Neural crest cell (in vitro differentiated cells): Measurements from ENCODE around the gene NOP16. TPM values are rescaled to one million over a fixed set of nuclear protein-coding genes. Genes with fewer than 3 reads are reported as not detected.
A peak's percentile ranks its signal among the peaks of the same experiment; 100 is the strongest.

Source experiments
- DNase-seq: peaks from one replicate; pipeline ENCODE4 v3.0.0; 2021; ENCODE audit warnings: low read depth, mixed read lengths, low spot score
- H3K27ac Mint-ChIP-seq: one replicate; pipeline ENCODE4 v1.8.0; 2021; ENCODE audit warnings: mild to moderate bottlenecking, mixed read lengths; ENCODE audit not compliant: unreplicated experiment
- H3K27me3 Mint-ChIP-seq: 2 replicates; pipeline ENCODE4 v1.8.0; 2021; ENCODE audit warnings: low read depth, mild to moderate bottlenecking, mixed read lengths
- H3K36me3 Mint-ChIP-seq: 2 replicates; pipeline ENCODE4 v1.8.0; 2021; ENCODE audit warnings: low read depth, mild to moderate bottlenecking, mixed read lengths
- H3K4me1 Mint-ChIP-seq: 2 replicates; pipeline ENCODE4 v1.8.0; 2021; ENCODE audit warnings: mixed read lengths
- H3K4me3 Mint-ChIP-seq: one replicate; pipeline ENCODE4 v1.8.0; 2021; ENCODE audit warnings: mild to moderate bottlenecking, mixed read lengths
- H3K9me3 Mint-ChIP-seq: 2 replicates; pipeline ENCODE4 v1.8.0; 2021; ENCODE audit warnings: mixed read lengths
- total RNA-seq: library from RNA; stranded (reverse); gene quantifications from 2 replicates; pipeline ENCODE4 v1.2.1, GENCODE V29; 2021
- TF ChIP-seq, protein P1 (sequence below): fragments of 200-600 bp; sonication (generic); conservative IDR thresholded peaks from 2 replicates; pipeline ENCODE4 v1.5.0; 2021; ENCODE audit warnings: antibody characterized with exemption, mild to moderate bottlenecking

NOP16 gene
- total RNA-seq, 1 donor from 2014 or later, result 40.9 TPM

DNA sequence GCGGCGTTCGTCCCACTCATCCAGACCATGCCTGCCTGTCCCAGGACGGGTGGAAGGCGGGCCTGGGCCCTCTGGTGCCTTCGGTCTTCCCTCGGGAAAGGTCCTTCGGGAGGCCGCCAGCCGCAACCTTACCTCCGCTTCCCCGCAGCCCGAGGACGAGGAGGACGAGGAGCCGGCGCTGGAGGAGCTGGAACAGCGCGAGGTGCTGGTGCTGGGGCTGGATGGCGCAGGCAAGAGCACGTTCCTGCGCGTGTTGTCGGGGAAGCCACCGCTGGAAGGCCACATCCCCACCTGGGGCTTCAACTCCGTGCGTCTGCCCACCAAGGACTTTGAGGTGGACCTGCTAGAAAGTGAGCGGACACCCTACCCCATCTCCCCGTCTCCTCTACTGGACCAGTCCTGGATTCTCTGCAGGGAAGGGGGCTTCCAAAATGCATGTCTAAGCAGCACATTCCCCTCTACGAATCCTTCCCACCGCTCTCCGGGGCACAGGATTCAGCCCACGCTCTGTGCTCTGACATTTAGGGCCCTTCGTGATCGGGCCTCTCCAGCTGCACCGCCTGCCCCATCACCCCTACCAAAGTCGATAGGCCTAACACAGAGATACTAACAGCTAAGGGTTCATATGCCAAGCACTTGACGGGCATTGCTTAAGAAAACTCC lies 22.0 kb downstream of the NOP16 start:
- Mint-ChIP-seq H3K9me3 (no peaks in the 10 kb centered on the region), H3K4me1 (peaks cover 18% of the 10 kb centered on the region), H3K27ac (no peak overlapping the region), H3K4me3 (peak overlapping the region; percentile 91), H3K27me3 (peaks cover 19% of the 10 kb centered on the region), H3K36me3 (peaks cover 15% of the 10 kb centered on the region)
- no peak for DNase-seq
- TF ChIP-seq, protein P1, sequence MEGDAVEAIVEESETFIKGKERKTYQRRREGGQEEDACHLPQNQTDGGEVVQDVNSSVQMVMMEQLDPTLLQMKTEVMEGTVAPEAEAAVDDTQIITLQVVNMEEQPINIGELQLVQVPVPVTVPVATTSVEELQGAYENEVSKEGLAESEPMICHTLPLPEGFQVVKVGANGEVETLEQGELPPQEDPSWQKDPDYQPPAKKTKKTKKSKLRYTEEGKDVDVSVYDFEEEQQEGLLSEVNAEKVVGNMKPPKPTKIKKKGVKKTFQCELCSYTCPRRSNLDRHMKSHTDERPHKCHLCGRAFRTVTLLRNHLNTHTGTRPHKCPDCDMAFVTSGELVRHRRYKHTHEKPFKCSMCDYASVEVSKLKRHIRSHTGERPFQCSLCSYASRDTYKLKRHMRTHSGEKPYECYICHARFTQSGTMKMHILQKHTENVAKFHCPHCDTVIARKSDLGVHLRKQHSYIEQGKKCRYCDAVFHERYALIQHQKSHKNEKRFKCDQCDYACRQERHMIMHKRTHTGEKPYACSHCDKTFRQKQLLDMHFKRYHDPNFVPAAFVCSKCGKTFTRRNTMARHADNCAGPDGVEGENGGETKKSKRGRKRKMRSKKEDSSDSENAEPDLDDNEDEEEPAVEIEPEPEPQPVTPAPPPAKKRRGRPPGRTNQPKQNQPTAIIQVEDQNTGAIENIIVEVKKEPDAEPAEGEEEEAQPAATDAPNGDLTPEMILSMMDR, result no peak

GRCh38 chr5:176365351-176366231 lies 22.8 kb downstream of the NOP16 start, which contains the start of gene ARL10:
Gene ARL10, plus strand, starts transcription at chr5:176365487. Its CDS starts 77 bp downstream, at chr5:176365564.
- Mint-ChIP-seq H3K27ac (no peak within 1 kb of the TSS), H3K27me3 (peaks cover 19% of the 10 kb centered on the region), H3K4me3 (peak within 1 kb of the TSS; percentile 85), H3K36me3 (peaks cover 15% of the 10 kb centered on the region), H3K9me3 (no peaks in the 10 kb centered on the region), H3K4me1 (peaks cover 18% of the 10 kb centered on the region)
- TF ChIP-seq, protein P1, result no peak
- peak; percentile 42 for DNase-seq

DNA sequence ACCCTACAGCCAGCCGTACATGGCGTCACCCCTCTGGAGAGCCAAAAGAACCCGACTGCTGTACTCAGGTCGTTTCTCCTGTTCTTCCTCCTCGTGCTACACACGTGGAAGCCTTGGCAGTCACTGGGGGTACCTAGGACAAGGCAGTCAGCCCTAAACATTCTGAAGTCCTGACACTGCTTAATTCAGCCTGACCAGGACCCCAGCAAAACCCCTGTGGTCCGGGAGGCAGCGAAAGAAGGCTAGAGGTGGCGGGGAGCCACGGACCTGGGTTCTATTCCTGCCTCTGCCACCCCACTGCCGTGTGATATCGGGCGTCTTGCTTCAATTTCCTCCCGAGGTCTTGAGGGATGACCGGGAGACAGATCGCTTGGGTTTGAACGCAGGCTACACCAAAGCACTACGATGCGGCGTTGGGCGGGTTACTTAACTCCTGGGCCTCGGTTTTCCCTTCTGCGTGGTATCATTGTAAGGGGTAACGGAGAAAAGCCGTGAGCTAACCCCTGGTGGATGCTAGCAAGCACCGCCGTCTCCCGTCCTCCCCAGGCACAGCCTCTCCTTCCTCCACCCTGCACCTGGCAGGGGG lies 23.5 kb downstream of the NOP16 start:
- H3K4me1 Mint-ChIP-seq, result peaks cover 19% of the 10 kb centered on the region
- DNase-seq, result no peak
- H3K36me3 Mint-ChIP-seq, result peaks cover 15% of the 10 kb centered on the region
- TF ChIP-seq, protein P1, result no peak
- no peaks in the 10 kb centered on the region for H3K9me3 Mint-ChIP-seq
- no peak overlapping the region for H3K27ac Mint-ChIP-seq
- H3K4me3 Mint-ChIP-seq, result peak overlapping the region; percentile 85
- peaks cover 19% of the 10 kb centered on the region for H3K27me3 Mint-ChIP-seq

- Mint-ChIP-seq H3K27ac (no peak overlapping the region), H3K4me1 (peaks cover 29% of the 10 kb centered on the region), H3K27me3 (peaks cover 19% of the 10 kb centered on the region), H3K9me3 (no peaks in the 10 kb centered on the region), H3K4me3 (peak overlapping the region; percentile 99), H3K36me3 (peaks cover 6% of the 10 kb centered on the region)
- DNase-seq, result no peak
- TF ChIP-seq, protein P1, result no peak
Observed at GRCh38 chr5:176362233-176362490, 26.2 kb downstream of the NOP16 start.

GRCh38 chr5:176361437-176362232 lies 26.8 kb downstream of the NOP16 start, which contains the start of gene KIAA1191:
Gene KIAA1191, minus strand, starts transcription at chr5:176361764. Its CDS starts 2,256 bp downstream, at chr5:176359508.
- peaks cover 19% of the 10 kb centered on the region for H3K27me3 Mint-ChIP-seq
- peak within 1 kb of the TSS; percentile 99 for H3K4me3 Mint-ChIP-seq
- H3K9me3 Mint-ChIP-seq, result no peaks in the 10 kb centered on the region
- peaks cover 27% of the 10 kb centered on the region for H3K4me1 Mint-ChIP-seq
- peak within 1 kb of the TSS; percentile 99 for H3K27ac Mint-ChIP-seq
- H3K36me3 Mint-ChIP-seq, result peaks cover 5% of the 10 kb centered on the region
- TF ChIP-seq, protein P1, result no peak
- DNase-seq, result peak; percentile 82
